ENCODE results near the gene SLU7.
A peak's percentile ranks its signal among the peaks of the same experiment; 100 is the strongest.

Gene SLU7

DNA sequence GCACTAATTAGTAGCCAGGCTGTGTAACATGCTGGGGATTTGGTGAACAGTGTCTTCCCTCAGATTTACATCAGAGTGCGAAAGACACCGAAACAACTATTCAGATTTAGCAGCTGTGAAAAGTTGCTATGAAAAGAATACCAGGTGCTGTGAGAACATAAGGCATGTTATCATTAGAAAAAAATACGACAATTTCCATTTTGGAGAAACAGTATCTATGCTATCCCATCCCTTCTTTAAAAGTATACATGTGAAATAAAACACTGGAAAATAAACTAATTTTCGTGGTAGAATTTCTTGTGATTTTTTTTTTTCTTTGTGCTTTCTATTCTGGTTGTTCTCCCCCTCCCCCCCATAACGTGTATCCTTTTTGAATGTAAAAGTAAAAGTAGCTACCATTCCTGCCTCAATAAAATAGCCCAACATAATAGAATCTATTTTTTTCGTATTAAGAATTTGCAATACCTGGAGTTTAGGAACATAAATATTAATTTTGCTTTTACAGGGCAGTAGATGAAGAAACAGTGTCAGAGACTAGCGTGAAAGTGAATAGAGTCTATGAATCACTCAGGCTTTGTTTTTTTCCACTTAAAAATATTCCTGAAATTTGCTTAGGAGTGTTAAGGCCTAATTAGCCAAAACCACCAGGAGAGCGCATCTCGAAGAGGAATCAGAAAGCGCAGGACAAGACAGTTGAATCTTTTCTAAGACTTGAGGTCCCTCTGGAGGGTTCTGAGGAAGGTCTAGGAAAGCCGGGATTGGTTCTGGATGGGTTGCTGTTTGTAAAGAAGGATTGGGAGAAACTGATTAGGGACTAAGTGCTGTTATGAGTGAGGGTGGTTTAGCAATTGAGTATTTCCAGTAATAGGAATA, 813 bp upstream of the SLU7 start:
- no peak for DNase-seq (ENCODE audit: low spot score)

- DNase-seq (ENCODE audit: low spot score): peak; percentile 96
Observed at GRCh38 chr5:160399402-160400353, 19.2 kb downstream of the SLU7 start, which contains the start of gene FAM200C. Gene FAM200C, minus strand, starts transcription at chr5:160400054. Its CDS starts 4,564 bp downstream, at chr5:160395490.

DNA sequence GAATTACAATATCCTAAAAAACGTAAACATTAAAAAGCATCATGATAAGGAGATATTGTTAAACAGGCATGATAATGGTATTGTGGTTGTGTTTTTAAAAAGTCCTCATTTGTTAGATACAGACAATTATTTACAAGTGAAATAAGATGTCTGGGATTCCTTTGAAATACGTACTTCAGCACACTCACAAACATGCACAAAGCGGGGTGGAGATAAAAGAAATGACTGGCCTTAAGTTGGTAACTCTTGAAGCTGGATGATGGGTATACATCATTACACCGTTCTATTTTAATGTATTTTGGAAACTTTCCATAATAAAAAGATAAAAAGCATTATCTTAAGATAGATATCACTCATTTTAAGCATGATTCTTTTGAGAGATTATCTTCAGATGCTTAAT, 20.1 kb downstream of the SLU7 start:
- DNase-seq (ENCODE audit: low spot score): no peak

- no peak for DNase-seq (ENCODE audit: low spot score)
Observed at GRCh38 chr5:160397492-160397891, 21.4 kb downstream of the SLU7 start.

DNA sequence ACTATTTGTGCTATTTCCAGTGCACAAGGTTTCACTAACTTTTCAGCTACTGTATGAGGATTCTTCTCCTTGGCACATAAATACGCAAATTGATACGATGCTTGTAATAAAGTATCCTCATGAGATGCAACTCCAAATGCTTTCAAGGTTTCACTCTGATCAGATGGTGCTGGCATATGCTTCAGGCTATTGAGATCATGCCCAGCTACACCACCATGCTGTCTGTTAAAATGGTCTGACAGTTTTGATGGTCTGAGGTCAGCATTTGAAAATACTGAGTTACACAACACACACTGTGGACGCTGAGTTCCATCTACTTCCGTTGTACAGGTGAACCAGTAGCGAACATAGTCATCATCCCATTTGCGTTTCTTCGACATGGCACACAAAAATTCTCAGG, 23.8 kb downstream of the SLU7 start:
- DNase-seq (ENCODE audit: low spot score): no peak

- peak; percentile 44 for DNase-seq (ENCODE audit: low spot score)
Observed at GRCh38 chr5:160390787-160391696, 27.8 kb downstream of the SLU7 start.

DNA sequence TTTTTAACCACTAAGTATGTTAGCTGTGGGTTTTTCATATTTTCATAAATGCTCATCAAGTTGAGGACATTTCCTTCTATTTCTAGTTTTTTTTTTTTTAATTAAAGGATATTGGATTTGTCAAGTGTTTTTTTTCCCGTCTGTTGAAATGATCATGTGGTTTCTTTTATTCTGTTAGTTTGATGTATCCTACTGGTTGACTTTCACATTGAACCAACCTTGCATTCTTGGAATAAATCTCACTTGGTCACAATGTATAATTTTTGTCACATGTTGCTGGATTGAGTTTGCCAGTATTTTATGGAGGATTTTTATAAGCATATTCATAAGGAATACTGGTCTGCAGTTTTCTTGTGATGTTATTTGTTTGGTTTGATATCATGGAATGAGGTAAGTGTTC, 31.4 kb downstream of the SLU7 start:
- DNase-seq (ENCODE audit: low spot score): no peak

- no peak for DNase-seq (ENCODE audit: low spot score)
Observed at GRCh38 chr5:160385496-160385895, 33.4 kb downstream of the SLU7 start.

GRCh38 chr5:160384681-160385080, 34.2 kb downstream of the SLU7 start:
- no peak for DNase-seq (ENCODE audit: low spot score)

DNA sequence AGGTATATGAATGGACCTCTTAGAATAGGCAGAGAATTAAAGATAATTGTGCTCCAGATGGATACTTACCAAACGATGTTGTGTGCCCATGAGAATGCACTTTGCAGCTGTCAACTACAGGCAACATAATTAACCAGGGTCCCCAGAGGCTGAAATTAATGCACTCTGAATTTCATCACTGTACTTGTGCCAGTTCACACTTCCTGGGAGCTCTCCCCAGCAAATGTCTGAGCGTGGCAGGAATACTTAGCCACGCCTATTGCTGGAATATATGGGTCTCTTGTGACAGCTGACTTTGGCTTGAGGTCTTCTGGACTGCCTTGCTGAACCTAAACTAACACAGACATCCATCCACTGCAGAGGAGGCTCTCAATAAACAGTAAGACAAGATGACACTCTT, 36.5 kb downstream of the SLU7 start:
- no peak for DNase-seq (ENCODE audit: low spot score)

DNA sequence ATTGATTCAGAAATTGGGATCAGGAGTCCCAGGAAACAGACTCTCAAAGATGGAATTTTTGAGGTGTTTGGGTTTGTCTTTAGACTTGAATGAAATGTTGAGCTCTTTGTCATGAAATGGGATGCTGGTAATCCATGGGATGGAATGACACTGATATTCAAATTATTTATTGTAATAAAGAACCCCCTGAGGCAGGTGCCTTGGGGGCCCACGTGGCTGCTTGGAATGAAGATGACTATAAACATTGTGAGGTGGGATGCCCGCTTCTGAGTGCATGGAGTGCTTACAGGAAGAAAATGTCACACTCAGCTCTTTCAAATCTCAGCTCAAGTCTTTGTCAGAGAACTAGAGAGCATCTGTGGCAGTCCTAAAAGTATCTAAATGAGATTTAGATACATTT, 38.8 kb downstream of the SLU7 start:
- no peak for DNase-seq (ENCODE audit: low spot score)

GRCh38 chr5:160379511-160379910, 39.4 kb downstream of the SLU7 start:
- no peak for DNase-seq (ENCODE audit: low spot score)

DNA sequence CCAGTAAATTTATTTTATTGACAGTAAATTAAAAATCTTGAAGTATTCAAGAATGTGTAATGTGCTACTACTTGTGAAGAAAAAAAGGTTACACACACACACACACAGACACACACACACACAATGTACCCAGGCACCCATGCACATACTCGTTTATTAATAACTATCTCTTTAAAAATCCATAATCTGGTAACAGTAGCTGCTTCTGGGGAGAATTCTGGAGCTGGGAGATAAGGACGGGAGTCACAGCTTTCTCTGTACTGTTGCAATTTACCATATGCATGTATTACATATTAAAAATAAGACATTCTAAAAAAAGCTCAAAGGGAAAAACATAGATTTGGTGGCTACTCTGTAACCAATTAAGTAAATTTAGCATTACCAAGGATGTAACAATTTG, 40.6 kb downstream of the SLU7 start:
- no peak for DNase-seq (ENCODE audit: low spot score)

- DNase-seq (ENCODE audit: low spot score): no peak
Observed at GRCh38 chr5:160377651-160378050, 41.2 kb downstream of the SLU7 start.

DNA sequence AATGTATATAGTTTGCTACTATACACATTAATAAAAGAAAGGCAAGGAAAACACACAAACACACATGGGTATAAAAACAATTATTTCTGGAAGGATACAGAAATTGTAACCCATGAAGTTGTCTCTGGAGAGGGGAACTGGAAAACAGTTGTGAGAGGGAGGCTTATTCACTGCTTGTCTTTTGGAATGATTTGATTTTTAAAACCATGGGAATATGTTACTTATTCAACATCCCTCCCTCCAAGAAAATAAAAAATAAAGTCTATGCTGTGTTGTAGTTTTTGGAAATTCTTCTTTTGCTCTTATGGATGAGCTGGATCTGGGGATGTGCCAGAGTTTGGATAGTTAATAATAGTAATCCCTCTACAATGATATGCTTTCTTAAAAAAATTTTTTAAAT, 42.5 kb downstream of the SLU7 start:
- DNase-seq (ENCODE audit: low spot score): no peak

- no peak for DNase-seq (ENCODE audit: low spot score)
Observed at GRCh38 chr5:160375701-160376100, 43.2 kb downstream of the SLU7 start.

DNA sequence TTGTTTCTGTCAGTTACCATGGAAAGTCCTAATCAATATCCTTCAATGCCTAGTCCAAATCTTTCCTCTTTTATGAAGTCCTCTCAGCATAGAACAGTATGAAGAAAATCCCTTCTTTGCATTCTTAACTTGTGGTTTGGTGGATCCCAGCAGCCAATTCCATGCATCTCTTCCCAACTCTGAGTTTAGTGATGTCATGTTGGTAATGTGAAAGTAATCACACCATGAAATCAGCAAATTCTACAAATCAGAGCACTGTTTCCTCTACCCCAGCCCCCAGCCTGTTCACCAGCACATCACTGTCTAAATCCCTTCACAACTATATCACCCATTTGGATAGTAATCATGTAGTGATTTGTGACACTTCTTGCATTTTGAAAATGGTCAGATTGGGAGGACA, 43.7 kb downstream of the SLU7 start:
- DNase-seq (ENCODE audit: low spot score): no peak

DNA sequence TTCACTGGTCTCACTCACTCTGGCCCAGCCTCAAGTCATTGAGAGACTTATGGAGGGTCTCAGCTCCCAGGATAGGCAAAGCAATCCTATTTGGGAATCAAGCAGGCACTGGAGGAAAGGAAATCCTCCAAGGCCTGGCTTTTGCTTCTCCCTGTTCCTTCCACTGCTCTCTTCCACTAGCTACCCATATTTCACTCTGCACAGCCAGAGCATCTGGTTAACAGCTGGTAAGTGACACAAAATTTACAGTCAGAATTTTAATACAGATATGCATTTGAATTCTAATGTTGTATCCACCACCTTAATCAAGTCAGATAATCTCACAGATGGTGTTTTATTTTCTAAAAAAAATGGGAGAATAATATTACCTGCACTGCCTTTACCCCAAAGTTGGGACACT, 47.6 kb downstream of the SLU7 start:
- no peak for DNase-seq (ENCODE audit: low spot score)

- no peak for DNase-seq (ENCODE audit: low spot score)
Observed at GRCh38 chr5:160370713-160371034, 48.2 kb downstream of the SLU7 start.

- DNase-seq (ENCODE audit: low spot score): peak; percentile 56
Observed at GRCh38 chr5:160369990-160370712, 48.7 kb downstream of the SLU7 start, which contains the start of gene C1QTNF2. Gene C1QTNF2, minus strand, starts transcription at chr5:160370626. Its CDS starts 15,615 bp downstream, at chr5:160355011.

DNA sequence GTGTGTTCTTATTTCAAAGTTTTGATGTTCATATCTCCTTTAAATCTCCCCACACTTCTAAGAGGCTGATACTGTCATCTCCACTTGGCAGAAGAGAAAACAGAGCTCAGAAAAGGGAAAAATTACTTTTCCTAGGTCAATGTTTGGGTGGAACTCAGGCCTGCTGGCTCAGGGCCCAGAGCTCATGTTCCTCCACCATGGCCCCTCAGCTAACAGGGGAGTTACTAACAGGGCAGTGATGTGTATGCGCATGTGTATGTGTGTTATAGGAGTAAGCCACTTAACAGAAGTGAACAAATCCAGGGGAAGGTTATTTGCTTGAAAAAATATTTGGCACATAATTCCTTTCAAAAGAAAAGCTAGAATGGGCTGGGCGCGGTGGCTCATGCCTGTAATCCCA, 51.0 kb downstream of the SLU7 start:
- DNase-seq (ENCODE audit: low spot score): no peak

Measured in kidney capillary endothelial cell (primary cell).